GM19035 (cell line): ENCODE data around the gene C21orf58.

Experiments used
- ATAC-seq: cut with Tn5 transposase; IDR thresholded peaks from one replicate; pipeline ENCODE4 v1.9.1; 2021; ENCODE audit not compliant: unreplicated experiment

The C21orf58 gene

GRCh38 chr21:46264690-46265144, 59.0 kb downstream of the C21orf58 start:
- ATAC-seq: no peak

GRCh38 chr21:46264046-46264689, 59.5 kb downstream of the C21orf58 start:
- ATAC-seq: no peak

GRCh38 chr21:46256501-46256994, 67.1 kb downstream of the C21orf58 start:
- no peak for ATAC-seq

DNA sequence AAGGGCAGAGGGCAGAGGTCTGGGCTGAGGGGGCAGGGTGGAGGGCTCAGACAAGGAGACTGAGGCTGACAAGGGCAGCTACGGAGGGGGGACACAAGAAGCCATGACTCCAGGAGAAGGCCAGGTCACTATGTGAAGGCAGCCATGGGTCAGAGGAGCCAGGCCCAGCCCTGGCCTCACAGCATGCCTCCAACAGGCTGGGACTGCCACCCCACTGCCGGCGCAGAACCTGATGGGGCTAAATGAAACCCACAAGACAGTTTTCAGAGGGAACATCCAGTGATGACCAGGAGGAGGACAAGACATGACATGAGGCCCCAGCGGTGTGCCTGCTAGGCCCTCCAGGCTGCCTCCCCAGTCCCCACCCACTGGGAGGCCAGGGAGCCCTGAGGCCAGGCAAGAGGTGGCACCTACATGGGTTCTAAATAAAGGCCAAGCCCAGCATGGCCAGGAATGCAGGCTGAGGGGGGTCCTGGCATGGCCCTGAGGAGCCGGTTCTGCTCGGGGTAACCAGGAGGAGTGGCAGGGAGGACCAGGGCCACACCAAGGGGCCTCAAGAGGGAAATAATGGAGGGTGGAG, 67.8 kb downstream of the C21orf58 start:
- ATAC-seq: no peak

DNA sequence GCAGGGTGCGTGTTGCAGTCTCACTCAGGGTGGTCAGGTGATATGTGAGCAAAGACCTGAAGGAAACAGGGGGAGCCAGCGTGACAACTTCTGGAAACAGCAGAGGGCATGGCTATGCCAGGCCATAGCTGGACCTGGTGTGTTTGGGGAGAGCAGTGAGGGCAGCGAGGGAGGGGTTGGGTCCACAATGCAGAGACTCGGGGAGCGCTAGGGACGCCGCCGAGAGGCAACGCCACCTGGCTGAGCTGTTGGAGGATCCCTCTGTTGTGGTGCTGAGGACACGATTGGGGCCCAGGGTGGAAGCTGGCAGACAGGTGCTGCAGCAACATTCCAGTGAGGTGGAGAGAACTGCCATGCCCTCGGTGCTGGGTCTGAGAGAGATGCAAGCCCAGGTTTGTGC, 68.5 kb downstream of the C21orf58 start:
- no peak for ATAC-seq

DNA sequence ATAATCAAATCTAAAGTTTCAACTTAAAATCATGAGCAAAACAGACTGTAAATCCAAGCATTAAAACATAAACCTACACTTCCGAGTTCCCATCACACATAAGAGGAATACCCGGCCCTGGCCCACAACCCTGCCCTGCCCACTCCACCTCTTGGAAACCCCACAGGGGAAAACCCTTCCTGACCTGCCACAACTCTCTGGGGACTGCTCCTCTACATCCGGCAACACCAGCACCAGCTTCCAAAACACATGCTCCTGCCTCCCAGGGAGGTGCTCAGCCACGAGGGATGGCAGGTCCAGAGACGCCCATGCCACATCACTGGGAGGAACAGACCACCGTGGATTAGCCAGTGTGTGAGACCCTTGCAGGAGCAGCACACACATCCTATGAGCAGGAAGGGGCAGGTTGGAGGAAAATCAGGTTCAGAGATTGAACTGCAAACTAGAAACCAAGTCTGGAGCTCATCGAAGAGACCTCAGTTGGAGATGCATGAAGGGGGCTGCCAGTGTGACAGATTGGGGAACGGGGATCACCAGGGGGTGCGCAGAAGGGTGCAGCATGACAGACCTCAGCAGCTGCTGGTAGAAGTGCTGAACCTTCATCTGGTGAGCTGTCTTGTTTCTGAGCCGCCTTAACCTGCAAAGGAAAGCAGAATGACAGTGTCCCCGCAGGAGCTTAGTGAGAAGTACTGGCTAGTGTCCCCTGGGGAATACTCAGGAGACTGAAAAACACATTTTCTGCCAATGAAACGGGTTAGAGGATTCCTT, 69.3 kb downstream of the C21orf58 start:
- peak; percentile 37 for ATAC-seq

GRCh38 chr21:46253610-46254124, 70.0 kb downstream of the C21orf58 start:
- peak; percentile 50 for ATAC-seq

GRCh38 chr21:46252840-46253239, 70.8 kb downstream of the C21orf58 start:
- ATAC-seq: no peak
